ENCODE measurements around the gene IL2RA.
A peak's percentile ranks its signal among the peaks of the same experiment; 100 is the strongest.

IL2RA gene

DNA sequence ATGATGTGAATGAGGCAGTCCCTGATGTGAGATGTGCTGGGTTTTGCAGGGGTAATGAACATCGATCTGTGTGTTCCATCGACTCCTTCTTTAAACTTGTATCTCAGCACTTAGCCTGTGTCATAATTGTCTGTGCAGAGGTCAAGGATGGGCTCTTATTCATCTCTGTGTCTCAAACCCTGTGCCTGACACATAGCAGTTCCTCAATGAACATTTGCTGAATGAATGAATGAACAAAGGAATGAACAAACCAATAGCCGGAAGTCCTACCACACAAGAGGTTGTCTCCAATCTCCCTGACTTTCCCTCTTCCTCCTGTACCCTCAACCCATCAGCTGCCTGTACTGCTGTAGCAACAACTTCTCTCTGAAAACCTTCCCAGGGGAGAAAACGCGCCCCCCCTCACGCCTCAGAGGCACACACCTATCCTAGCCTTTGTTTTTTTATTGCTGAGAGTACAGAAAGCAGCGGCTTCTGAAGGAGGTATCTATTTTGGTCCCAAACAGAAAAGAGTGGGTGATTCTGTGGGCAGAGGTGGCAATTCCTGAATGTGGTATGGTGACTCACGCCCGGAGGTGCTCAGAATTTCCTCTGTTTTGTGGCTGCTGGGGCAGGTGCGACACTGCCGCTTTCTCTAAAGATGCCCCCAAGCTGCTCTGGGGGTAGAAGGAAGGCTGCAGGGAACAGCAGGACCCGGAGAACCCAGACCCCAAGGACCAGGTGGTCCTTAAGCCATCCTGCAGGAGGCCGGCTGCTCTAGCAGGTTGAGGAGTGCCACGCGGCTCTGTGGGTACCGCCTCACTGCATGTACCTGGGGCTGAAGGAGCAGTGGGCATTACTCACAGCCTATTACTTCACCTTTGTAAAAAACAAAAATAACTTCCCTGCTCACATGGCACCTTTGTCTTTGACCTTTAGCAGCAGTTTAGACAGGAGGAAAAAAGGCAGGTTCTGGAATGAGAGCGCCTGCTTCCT is 9.6 kb downstream of the IL2RA start:
- H4K12ac ChIP-seq (ENCODE audit: low read depth, low read length): no peak overlapping the region
- H3K27ac ChIP-seq (ENCODE audit: low read depth, low read length): no peak overlapping the region
- no peaks in the 10 kb centered on the region for H3K79me1 ChIP-seq (ENCODE audit: low read length)
- no peak overlapping the region for H3K14ac ChIP-seq (ENCODE audit: low read length)
- no peak overlapping the region for H3K4ac ChIP-seq (ENCODE audit: low read depth, low read length)
- H3K18ac ChIP-seq (ENCODE audit: low read length): no peak overlapping the region
- DNase-seq: no peak
- no peak overlapping the region for H3K4me2 ChIP-seq (ENCODE audit: low read length)
- WGBS (ENCODE audit: extremely low coverage, insufficient coverage, insufficient read length): no CpG with 5 or more reads among the region's 17 CpGs
- H3K23ac ChIP-seq (ENCODE audit: low read length): no peak overlapping the region
- H2AK5ac ChIP-seq (ENCODE audit: low read length): no peak overlapping the region
- H3K4me3 ChIP-seq (ENCODE audit: low read depth, low read length): no peak overlapping the region
- no peak overlapping the region for H4K8ac ChIP-seq (ENCODE audit: low read depth, low read length)
- H3K79me2 ChIP-seq (ENCODE audit: control insufficient read depth, insufficient read depth, low read length, poor library complexity): no peaks in the 10 kb centered on the region
- no peak overlapping the region for H2AFZ ChIP-seq (ENCODE audit: insufficient read depth, low read length, poor library complexity)
- H2BK120ac ChIP-seq (ENCODE audit: insufficient read depth, low read length, poor library complexity): no peak overlapping the region
- no peaks in the 10 kb centered on the region for H3K4me1 ChIP-seq (ENCODE audit: control insufficient read depth in 1 of 2, insufficient read depth in 2 of 2, low read length in 2 of 2)
- no peak overlapping the region for H4K91ac ChIP-seq (ENCODE audit: low read depth, low read length)
- H3K27me3 ChIP-seq (ENCODE audit: insufficient read depth, low read length): no peaks in the 10 kb centered on the region
- H2BK5ac ChIP-seq (ENCODE audit: low read depth, low read length, poor library complexity): no peak overlapping the region
- no peaks in the 10 kb centered on the region for H3K36me3 ChIP-seq (ENCODE audit: control insufficient read depth in 1 of 2, insufficient read depth in 2 of 2, low read length in 2 of 2)
- no peaks in the 10 kb centered on the region for H3K9me3 ChIP-seq (ENCODE audit: insufficient read depth, low read depth, low read length)
- no peak overlapping the region for H3K9ac ChIP-seq (ENCODE audit: low read length)
- H2BK12ac ChIP-seq (ENCODE audit: low read length): no peak overlapping the region

GRCh38 chr10:6050801-6051445 is 11.2 kb downstream of the IL2RA start:
- Histone ChIP-seq H4K8ac (ENCODE audit: low read depth, low read length) (no peak overlapping the region), H2AK5ac (ENCODE audit: low read length) (no peak overlapping the region), H3K79me2 (ENCODE audit: control insufficient read depth, insufficient read depth, low read length, poor library complexity) (no peaks in the 10 kb centered on the region), H2BK12ac (ENCODE audit: low read length) (no peak overlapping the region), H3K14ac (ENCODE audit: low read length) (no peak overlapping the region), H2BK120ac (ENCODE audit: insufficient read depth, low read length, poor library complexity) (no peak overlapping the region), H3K4me1 (ENCODE audit: control insufficient read depth in 1 of 2, insufficient read depth in 2 of 2, low read length in 2 of 2) (no peaks in the 10 kb centered on the region), H3K9ac (ENCODE audit: low read length) (no peak overlapping the region), H3K23ac (ENCODE audit: low read length) (no peak overlapping the region), H2AFZ (ENCODE audit: insufficient read depth, low read length, poor library complexity) (no peak overlapping the region), H4K91ac (ENCODE audit: low read depth, low read length) (no peak overlapping the region), H3K9me3 (ENCODE audit: insufficient read depth, low read depth, low read length) (peaks cover 4% of the 10 kb centered on the region), H3K4ac (ENCODE audit: low read depth, low read length) (no peak overlapping the region), H3K27ac (ENCODE audit: low read depth, low read length) (no peak overlapping the region), H3K18ac (ENCODE audit: low read length) (no peak overlapping the region), H3K27me3 (ENCODE audit: insufficient read depth, low read length) (no peaks in the 10 kb centered on the region), H4K12ac (ENCODE audit: low read depth, low read length) (no peak overlapping the region), H2BK5ac (ENCODE audit: low read depth, low read length, poor library complexity) (no peak overlapping the region), H3K36me3 (ENCODE audit: control insufficient read depth in 1 of 2, insufficient read depth in 2 of 2, low read length in 2 of 2) (no peaks in the 10 kb centered on the region), H3K79me1 (ENCODE audit: low read length) (no peaks in the 10 kb centered on the region), H3K4me3 (ENCODE audit: low read depth, low read length) (no peak overlapping the region), H3K4me2 (ENCODE audit: low read length) (no peak overlapping the region)
- peak; percentile 58 to 61 for DNase-seq
- WGBS (ENCODE audit: extremely low coverage, insufficient coverage, insufficient read length): no CpG with 5 or more reads among the region's 18 CpGs

GRCh38 chr10:6049031-6049400 is 13.2 kb downstream of the IL2RA start:
- H3K4ac ChIP-seq (ENCODE audit: low read depth, low read length): no peak overlapping the region
- H2AFZ ChIP-seq (ENCODE audit: insufficient read depth, low read length, poor library complexity): no peak overlapping the region
- no peaks in the 10 kb centered on the region for H3K79me2 ChIP-seq (ENCODE audit: control insufficient read depth, insufficient read depth, low read length, poor library complexity)
- H4K91ac ChIP-seq (ENCODE audit: low read depth, low read length): no peak overlapping the region
- no peak overlapping the region for H4K8ac ChIP-seq (ENCODE audit: low read depth, low read length)
- no peak overlapping the region for H3K14ac ChIP-seq (ENCODE audit: low read length)
- no peak overlapping the region for H2AK5ac ChIP-seq (ENCODE audit: low read length)
- peaks cover 4% of the 10 kb centered on the region for H3K9me3 ChIP-seq (ENCODE audit: insufficient read depth, low read depth, low read length)
- WGBS (ENCODE audit: extremely low coverage, insufficient coverage, insufficient read length): no CpG with 5 or more reads among the region's 2 CpGs
- no peak overlapping the region for H3K18ac ChIP-seq (ENCODE audit: low read length)
- no peak overlapping the region for H2BK5ac ChIP-seq (ENCODE audit: low read depth, low read length, poor library complexity)
- H3K4me1 ChIP-seq (ENCODE audit: control insufficient read depth in 1 of 2, insufficient read depth in 2 of 2, low read length in 2 of 2): no peaks in the 10 kb centered on the region
- no peak overlapping the region for H3K23ac ChIP-seq (ENCODE audit: low read length)
- H3K9ac ChIP-seq (ENCODE audit: low read length): no peak overlapping the region
- no peak overlapping the region for H3K27ac ChIP-seq (ENCODE audit: low read depth, low read length)
- H3K4me3 ChIP-seq (ENCODE audit: low read depth, low read length): no peak overlapping the region
- H3K79me1 ChIP-seq (ENCODE audit: low read length): no peaks in the 10 kb centered on the region
- H3K36me3 ChIP-seq (ENCODE audit: control insufficient read depth in 1 of 2, insufficient read depth in 2 of 2, low read length in 2 of 2): no peaks in the 10 kb centered on the region
- no peak overlapping the region for H2BK12ac ChIP-seq (ENCODE audit: low read length)
- H3K27me3 ChIP-seq (ENCODE audit: insufficient read depth, low read length): no peaks in the 10 kb centered on the region
- DNase-seq: no peak
- H4K12ac ChIP-seq (ENCODE audit: low read depth, low read length): no peak overlapping the region
- H3K4me2 ChIP-seq (ENCODE audit: low read length): no peak overlapping the region
- no peak overlapping the region for H2BK120ac ChIP-seq (ENCODE audit: insufficient read depth, low read length, poor library complexity)

GRCh38 chr10:6048281-6049030 is 13.7 kb downstream of the IL2RA start:
- WGBS (ENCODE audit: extremely low coverage, insufficient coverage, insufficient read length): no CpG with 5 or more reads among the region's 7 CpGs
- Histone ChIP-seq H3K36me3 (ENCODE audit: control insufficient read depth in 1 of 2, insufficient read depth in 2 of 2, low read length in 2 of 2) (no peaks in the 10 kb centered on the region), H3K18ac (ENCODE audit: low read length) (no peak overlapping the region), H3K4me2 (ENCODE audit: low read length) (no peak overlapping the region), H4K91ac (ENCODE audit: low read depth, low read length) (no peak overlapping the region), H4K8ac (ENCODE audit: low read depth, low read length) (no peak overlapping the region), H3K4ac (ENCODE audit: low read depth, low read length) (no peak overlapping the region), H3K79me1 (ENCODE audit: low read length) (no peaks in the 10 kb centered on the region), H2BK12ac (ENCODE audit: low read length) (no peak overlapping the region), H3K9ac (ENCODE audit: low read length) (no peak overlapping the region), H3K4me1 (ENCODE audit: control insufficient read depth in 1 of 2, insufficient read depth in 2 of 2, low read length in 2 of 2) (no peaks in the 10 kb centered on the region), H3K27me3 (ENCODE audit: insufficient read depth, low read length) (no peaks in the 10 kb centered on the region), H3K4me3 (ENCODE audit: low read depth, low read length) (no peak overlapping the region), H2AFZ (ENCODE audit: insufficient read depth, low read length, poor library complexity) (no peak overlapping the region), H4K12ac (ENCODE audit: low read depth, low read length) (no peak overlapping the region), H2AK5ac (ENCODE audit: low read length) (no peak overlapping the region), H3K79me2 (ENCODE audit: control insufficient read depth, insufficient read depth, low read length, poor library complexity) (no peaks in the 10 kb centered on the region), H2BK120ac (ENCODE audit: insufficient read depth, low read length, poor library complexity) (no peak overlapping the region), H3K9me3 (ENCODE audit: insufficient read depth, low read depth, low read length) (peaks cover 4% of the 10 kb centered on the region), H2BK5ac (ENCODE audit: low read depth, low read length, poor library complexity) (no peak overlapping the region), H3K14ac (ENCODE audit: low read length) (no peak overlapping the region), H3K27ac (ENCODE audit: low read depth, low read length) (no peak overlapping the region), H3K23ac (ENCODE audit: low read length) (no peak overlapping the region)
- no peak for DNase-seq
